ENCODE measurements around the gene TRAF5. TPM values are rescaled to one million over a fixed set of nuclear protein-coding genes. Genes with fewer than 3 reads are reported as not detected.
A peak's percentile ranks its signal among the peaks of the same experiment; 100 is the strongest.
"Not testable (repeated sequence)": the region's sequence is repeated elsewhere in the genome, so short reads cannot be mapped to it uniquely, and the experiment has no call there.

TRAF5 gene
- total RNA-seq, 1 experiment from 2014 or later: 14.4 TPM

DNA sequence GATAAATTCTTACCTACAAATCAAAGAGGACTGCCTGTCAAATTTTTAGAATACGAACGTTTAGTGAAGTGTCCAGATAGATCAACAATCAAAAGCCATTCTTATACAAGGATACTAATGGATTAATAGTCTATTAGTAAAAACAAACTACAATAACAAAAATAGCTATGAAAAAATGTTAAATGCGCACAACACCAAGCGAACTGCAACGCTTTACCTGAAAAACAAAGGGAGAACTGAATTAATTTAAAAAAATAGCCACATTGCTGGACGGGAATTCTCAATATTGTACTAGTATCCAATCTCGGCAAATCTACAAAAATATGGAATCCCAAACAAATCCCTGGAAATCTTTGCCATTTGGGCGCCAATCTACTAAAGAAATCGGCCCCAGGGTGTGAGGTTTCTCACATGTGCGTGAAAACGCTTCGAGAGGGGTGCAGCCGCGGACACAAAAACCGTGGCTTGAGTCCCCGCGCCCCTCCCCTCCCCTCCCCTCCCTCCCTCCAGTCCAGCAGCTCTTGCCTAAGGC lies 55.6 kb downstream of the TRAF5 start:
- H3K9me3 ChIP-seq (replicated peaks): no peaks in the 10 kb centered on the region
- no peak for DNase-seq (ENCODE audit: low read depth in 1 of 2, low spot score in 2 of 2)
- H3K36me3 ChIP-seq: no peaks in the 10 kb centered on the region
- H3K27ac ChIP-seq: peak overlapping the region; percentile 96
- H3K4me1 ChIP-seq (replicated peaks): peaks cover 11% of the 10 kb centered on the region
- no peaks in the 10 kb centered on the region for H3K27me3 ChIP-seq (replicated peaks)
- H3K4me3 ChIP-seq: peak overlapping the region; percentile 66

- Histone ChIP-seq H3K4me3 (peak overlapping the region; percentile 66), H3K9me3 (replicated peaks) (no peaks in the 10 kb centered on the region), H3K4me1 (replicated peaks) (peaks cover 11% of the 10 kb centered on the region), H3K27ac (peak overlapping the region; percentile 96), H3K27me3 (replicated peaks) (no peaks in the 10 kb centered on the region), H3K36me3 (no peaks in the 10 kb centered on the region)
- DNase-seq (ENCODE audit: low read depth in 1 of 2, low spot score in 2 of 2): peak; percentile 88 to 93
These were observed 56.3 kb downstream of the TRAF5 start for GRCh38 chr1:211382714-211383480.

DNA sequence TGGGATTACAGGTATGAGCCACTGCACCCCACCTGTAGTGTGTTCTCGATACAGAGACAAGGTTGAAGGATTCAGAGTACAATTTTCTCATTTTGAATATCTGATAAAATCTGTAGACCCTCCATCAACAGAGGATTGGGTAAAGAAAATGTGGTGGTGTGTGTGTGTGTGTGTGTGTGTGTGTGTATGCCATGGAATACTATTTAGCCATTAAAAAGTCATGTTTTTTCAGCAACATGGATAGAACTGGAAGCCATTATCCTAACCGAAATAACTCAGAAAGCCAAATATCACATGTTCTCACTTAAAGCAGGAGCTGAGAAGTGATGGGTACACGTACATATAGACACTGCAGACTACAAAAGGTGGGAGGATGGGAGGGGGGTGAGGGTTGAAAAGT lies 57.9 kb downstream of the TRAF5 start:
- no peak for DNase-seq (ENCODE audit: low read depth in 1 of 2, low spot score in 2 of 2)
- no peak overlapping the region for H3K27ac ChIP-seq
- no peaks in the 10 kb centered on the region for H3K9me3 ChIP-seq (replicated peaks)
- no peaks in the 10 kb centered on the region for H3K36me3 ChIP-seq
- H3K4me3 ChIP-seq: no peak overlapping the region
- peaks cover 11% of the 10 kb centered on the region for H3K4me1 ChIP-seq (replicated peaks)
- no peaks in the 10 kb centered on the region for H3K27me3 ChIP-seq (replicated peaks)

- no peak for DNase-seq (ENCODE audit: low read depth in 1 of 2, low spot score in 2 of 2)
- no peak overlapping the region for H3K27ac ChIP-seq
- H3K4me1 ChIP-seq (replicated peaks): peaks cover 10% of the 10 kb centered on the region
These were observed 60.3 kb downstream of the TRAF5 start for GRCh38 chr1:211386921-211387320.

DNA sequence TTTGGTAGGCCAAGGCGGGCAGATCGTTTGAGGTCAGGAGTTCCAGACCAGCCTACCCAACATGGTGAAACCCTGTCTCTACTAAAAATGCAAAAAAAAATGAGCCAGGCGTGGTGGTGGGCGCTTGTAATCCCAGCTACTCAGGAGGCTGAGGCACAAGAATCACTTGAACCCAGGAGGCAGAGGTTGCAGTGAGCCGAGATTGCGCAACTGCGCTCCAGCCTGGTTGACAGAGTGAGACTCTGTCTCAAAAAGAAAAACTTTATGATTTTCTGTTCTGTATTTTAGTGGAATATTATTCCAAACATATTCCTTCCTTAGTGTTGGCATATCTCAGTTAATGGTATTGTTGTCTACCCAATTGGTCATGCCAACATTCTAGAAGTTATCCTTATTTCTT lies 64.2 kb downstream of the TRAF5 start:
- not testable (repeated sequence) for H3K9me3 ChIP-seq (replicated peaks); DNase-seq (ENCODE audit: low read depth in 1 of 2, low spot score in 2 of 2); H3K4me1 ChIP-seq (replicated peaks); H3K4me3 ChIP-seq; H3K27me3 ChIP-seq (replicated peaks); H3K27ac ChIP-seq
- H3K36me3 ChIP-seq: peaks cover 11% of the 10 kb centered on the region; the same call in 1 of the 2 replicates

More at GRCh38 chr1:211386921-211387320, 60.3 kb downstream of the TRAF5 start:
- 0 out of 2 replicates have a peak, but pooled peaks cover under 1% of the 10 kb centered on the region for H3K36me3 ChIP-seq
- H3K27me3 ChIP-seq (replicated peaks): no peaks in the 10 kb centered on the region
- H3K9me3 ChIP-seq (replicated peaks): no peaks in the 10 kb centered on the region
- H3K4me3 ChIP-seq: no peak overlapping the region

DNA sequence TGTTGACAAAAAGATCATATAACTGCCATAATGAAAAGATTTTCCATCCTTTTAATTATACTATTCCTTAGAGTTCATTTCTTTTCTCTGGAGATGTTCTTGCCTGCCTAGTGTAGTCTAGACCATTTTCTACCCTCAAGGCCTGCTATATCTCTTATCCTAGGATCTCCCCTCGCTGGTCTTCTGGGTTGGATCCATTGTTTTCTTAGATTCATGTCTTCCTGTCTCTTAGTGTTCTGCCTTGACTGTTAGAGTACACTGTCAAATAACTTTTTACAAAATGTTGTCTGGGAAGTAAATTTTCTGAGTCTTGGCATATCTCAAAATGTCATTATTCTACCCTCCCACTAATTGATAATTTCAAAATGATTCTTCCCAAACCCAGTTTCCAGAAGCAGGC lies 66.6 kb downstream of the TRAF5 start:
- no peaks in the 10 kb centered on the region for H3K27me3 ChIP-seq (replicated peaks)
- no peaks in the 10 kb centered on the region for H3K9me3 ChIP-seq (replicated peaks)
- H3K36me3 ChIP-seq: peaks cover 19% of the 10 kb centered on the region; the same call in 1 of the 2 replicates
- no peak overlapping the region for H3K27ac ChIP-seq
- DNase-seq (ENCODE audit: low read depth in 1 of 2, low spot score in 2 of 2): no peak
- no peak overlapping the region for H3K4me3 ChIP-seq
- no peaks in the 10 kb centered on the region for H3K4me1 ChIP-seq (replicated peaks)

GRCh38 chr1:211398266-211398930 lies 71.8 kb downstream of the TRAF5 start:
- H3K27me3 ChIP-seq (replicated peaks); DNase-seq (ENCODE audit: low read depth in 1 of 2, low spot score in 2 of 2): not testable (repeated sequence)
- peaks cover 17% of the 10 kb centered on the region; the same call in 1 of the 2 replicates for H3K36me3 ChIP-seq

GRCh38 chr1:211399851-211400393 lies 73.3 kb downstream of the TRAF5 start:
- H3K27ac ChIP-seq; H3K4me3 ChIP-seq; H3K27me3 ChIP-seq (replicated peaks); DNase-seq (ENCODE audit: low read depth in 1 of 2, low spot score in 2 of 2); H3K4me1 ChIP-seq (replicated peaks); H3K9me3 ChIP-seq (replicated peaks): not testable (repeated sequence)
- peaks cover 16% of the 10 kb centered on the region; the same call in 1 of the 2 replicates for H3K36me3 ChIP-seq

More at GRCh38 chr1:211398266-211398930, 71.8 kb downstream of the TRAF5 start:
- H3K4me3 ChIP-seq; H3K9me3 ChIP-seq (replicated peaks); H3K4me1 ChIP-seq (replicated peaks); H3K27ac ChIP-seq: not testable (repeated sequence)

DNA sequence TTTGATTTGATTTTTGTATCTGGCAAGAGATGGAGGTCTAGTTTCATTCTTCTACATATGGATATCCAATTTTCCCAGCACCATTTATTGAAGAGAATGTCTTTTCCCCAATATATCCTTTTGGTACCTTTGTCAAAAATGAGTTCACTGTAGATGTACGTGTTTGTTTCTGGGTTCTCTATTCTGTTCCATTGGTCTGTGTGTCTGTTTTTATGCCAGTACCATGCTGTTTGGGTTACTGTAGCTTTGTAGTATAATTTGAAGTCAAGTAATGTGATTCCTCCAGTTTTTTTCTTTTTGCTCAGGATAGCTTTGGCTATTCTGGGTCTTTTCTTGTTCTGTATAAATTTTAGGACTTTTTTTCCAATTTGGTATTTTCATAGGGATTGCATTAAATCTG lies 75.1 kb downstream of the TRAF5 start:
- not testable (repeated sequence) for DNase-seq (ENCODE audit: low read depth in 1 of 2, low spot score in 2 of 2); H3K27me3 ChIP-seq (replicated peaks)

DNA sequence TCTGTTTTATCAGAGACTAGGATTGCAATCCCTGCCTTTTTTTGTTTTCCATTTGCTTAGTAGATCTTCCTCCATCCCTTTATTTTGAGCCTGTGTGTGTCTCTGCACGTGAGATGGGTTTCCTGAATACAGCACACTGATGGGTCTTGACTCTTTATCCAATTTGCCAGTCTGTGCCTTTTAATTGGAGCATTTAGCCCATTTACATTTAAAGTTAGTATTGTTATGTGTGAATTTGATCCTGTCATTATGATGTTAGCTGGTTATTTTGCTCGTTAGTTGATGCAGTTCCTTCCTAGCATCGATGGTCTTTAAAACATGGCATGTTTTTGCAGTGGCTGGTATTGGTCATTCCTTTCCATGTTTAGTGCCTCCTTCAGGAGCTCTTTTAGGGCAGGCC lies 79.5 kb downstream of the TRAF5 start:
- not testable (repeated sequence) for H3K27me3 ChIP-seq (replicated peaks); DNase-seq (ENCODE audit: low read depth in 1 of 2, low spot score in 2 of 2); H3K4me1 ChIP-seq (replicated peaks); H3K4me3 ChIP-seq; H3K9me3 ChIP-seq (replicated peaks); H3K27ac ChIP-seq; H3K36me3 ChIP-seq

More for the DNA sequence above, 75.1 kb downstream of the TRAF5 start:
- H3K27ac ChIP-seq; H3K9me3 ChIP-seq (replicated peaks); H3K36me3 ChIP-seq; H3K4me1 ChIP-seq (replicated peaks); H3K4me3 ChIP-seq: not testable (repeated sequence)

- not testable (repeated sequence) for DNase-seq (ENCODE audit: low read depth in 1 of 2, low spot score in 2 of 2); H3K4me1 ChIP-seq (replicated peaks)
These were observed 81.1 kb downstream of the TRAF5 start for GRCh38 chr1:211407749-211408148.

DNA sequence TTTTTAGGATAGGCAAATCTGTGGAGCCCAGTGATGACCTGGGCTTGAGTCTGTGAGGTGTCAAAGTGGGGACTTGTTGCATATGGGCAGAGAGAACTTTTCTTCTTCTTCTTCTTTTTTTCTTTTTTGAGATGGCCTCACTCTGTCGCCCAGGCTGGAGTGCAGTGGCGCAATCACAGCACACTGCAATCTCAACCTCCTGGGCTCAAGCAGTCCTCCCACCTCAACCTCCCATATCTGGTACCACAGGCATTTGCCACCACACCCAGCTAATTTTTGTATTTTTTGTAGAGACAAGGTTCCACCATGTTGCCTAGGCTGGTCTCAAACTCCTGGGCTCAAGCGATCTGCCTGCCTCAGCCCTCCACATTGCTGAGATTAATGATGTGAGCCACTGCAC lies 85.0 kb downstream of the TRAF5 start:
- Histone ChIP-seq H3K4me1 (replicated peaks) (no peaks in the 10 kb centered on the region), H3K4me3 (no peak overlapping the region), H3K36me3 (no peaks in the 10 kb centered on the region), H3K9me3 (replicated peaks) (no peaks in the 10 kb centered on the region), H3K27ac (no peak overlapping the region), H3K27me3 (replicated peaks) (no peaks in the 10 kb centered on the region)
- no peak for DNase-seq (ENCODE audit: low read depth in 1 of 2, low spot score in 2 of 2)

More at GRCh38 chr1:211407749-211408148, 81.1 kb downstream of the TRAF5 start:
- H3K27ac ChIP-seq; H3K4me3 ChIP-seq; H3K36me3 ChIP-seq; H3K9me3 ChIP-seq (replicated peaks); H3K27me3 ChIP-seq (replicated peaks): not testable (repeated sequence)

DNA sequence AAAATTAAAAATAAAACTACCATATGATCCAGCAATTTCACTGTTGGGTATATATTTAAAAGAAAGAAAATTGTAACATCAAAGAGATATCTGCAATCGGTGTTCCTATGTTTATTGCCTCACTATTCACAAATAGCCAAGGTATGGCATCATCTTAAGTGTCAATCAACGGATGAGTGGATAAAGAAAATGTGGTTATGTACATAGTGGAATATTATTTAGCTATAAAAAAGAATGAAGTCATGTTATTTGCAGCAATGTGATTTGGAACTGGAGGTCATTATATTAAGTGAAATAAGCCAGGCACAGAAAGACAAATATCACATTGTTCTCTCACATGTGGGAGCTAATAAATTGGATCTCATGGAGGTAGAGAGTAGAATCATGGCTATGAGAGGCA lies 89.1 kb downstream of the TRAF5 start:
- H3K4me3 ChIP-seq: no peak overlapping the region
- no peak for DNase-seq (ENCODE audit: low read depth in 1 of 2, low spot score in 2 of 2)

DNA sequence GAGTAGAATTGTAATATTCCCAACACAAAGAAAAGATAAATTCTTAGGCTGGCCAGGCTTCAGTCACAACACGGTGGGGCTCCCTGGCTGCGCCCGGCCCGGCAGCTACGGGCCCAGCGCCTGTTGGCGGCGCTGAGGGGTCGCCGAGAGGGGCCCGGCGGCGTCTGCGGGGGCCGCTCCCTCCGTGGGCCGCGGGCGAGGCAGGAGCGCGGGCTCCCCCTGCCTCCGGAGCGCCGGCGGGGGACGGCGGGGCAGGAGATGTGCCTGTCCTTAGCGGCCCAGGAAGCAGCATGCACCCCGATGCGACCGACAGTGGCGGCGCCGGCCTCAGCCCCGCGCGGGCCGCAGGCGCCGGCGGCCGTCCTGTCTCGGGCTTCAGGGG lies 89.6 kb downstream of the TRAF5 start:
- DNase-seq (ENCODE audit: low read depth in 1 of 2, low spot score in 2 of 2); H3K4me3 ChIP-seq; H3K27ac ChIP-seq; H3K27me3 ChIP-seq (replicated peaks); H3K9me3 ChIP-seq (replicated peaks); H3K36me3 ChIP-seq: not testable (repeated sequence)
- peaks cover 12% of the 10 kb centered on the region for H3K4me1 ChIP-seq (replicated peaks)

More for the DNA sequence above, 89.1 kb downstream of the TRAF5 start:
- H3K4me1 ChIP-seq (replicated peaks): peaks cover 7% of the 10 kb centered on the region
- no peaks in the 10 kb centered on the region for H3K36me3 ChIP-seq
- H3K27me3 ChIP-seq (replicated peaks): no peaks in the 10 kb centered on the region
- H3K27ac ChIP-seq: no peak overlapping the region
- H3K9me3 ChIP-seq (replicated peaks): no peaks in the 10 kb centered on the region
